Measurements from ENCODE around the gene TMEM253. TPM values are rescaled to one million over a fixed set of nuclear protein-coding genes. Genes with fewer than 3 reads are reported as not detected.

Gene TMEM253
- total RNA-seq, 2 donors from 2014 or later = 0.25 TPM; not detected in 1

GRCh38 chr14:21068521-21069387 is 32.1 kb upstream of the TMEM253 start:
- Mint-ChIP-seq H3K9me3 (no peaks in the 10 kb centered on the region), H3K27ac (no peak overlapping the region), H3K36me3 (no peaks in the 10 kb centered on the region)
- DNase-seq (ENCODE audit: low spot score in 2 of 2) (peak in 1 of 2 donors; percentile 47), ATAC-seq (peak; percentile 33 to 69)

GRCh38 chr14:21069388-21070082 is 31.3 kb upstream of the TMEM253 start:
- DNase-seq (ENCODE audit: low spot score in 2 of 2) (no peak), ATAC-seq (no peak)
- Mint-ChIP-seq H3K9me3 (no peaks in the 10 kb centered on the region), H3K27ac (no peak overlapping the region), H3K36me3 (no peaks in the 10 kb centered on the region)

GRCh38 chr14:21070083-21070609 is 30.7 kb upstream of the TMEM253 start, which contains the start of gene ARHGEF40:
Gene ARHGEF40 (plus strand): TSS chr14:21070304. CDS start chr14:21070397, 93 bp downstream.
- H3K27ac Mint-ChIP-seq = peak within 1 kb of the TSS in 1 of 2 donors; percentile 31
- H3K36me3 Mint-ChIP-seq = no peaks in the 10 kb centered on the region
- DNase-seq (ENCODE audit: low spot score in 2 of 2) (no peak), ATAC-seq (peak in 1 of 2 donors; percentile 12)
- no peaks in the 10 kb centered on the region for H3K9me3 Mint-ChIP-seq

GRCh38 chr14:21070610-21071224 is 30.1 kb upstream of the TMEM253 start:
- H3K9me3 Mint-ChIP-seq = no peaks in the 10 kb centered on the region
- ATAC-seq = peak; percentile 6 to 31
- no peaks in the 10 kb centered on the region for H3K36me3 Mint-ChIP-seq
- peak overlapping the region in 1 of 2 donors; percentile 31 for H3K27ac Mint-ChIP-seq
- no peak for DNase-seq (ENCODE audit: low spot score in 2 of 2)

GRCh38 chr14:21071225-21072030 is 29.4 kb upstream of the TMEM253 start:
- H3K36me3 Mint-ChIP-seq = no peaks in the 10 kb centered on the region
- ATAC-seq (peak; percentile 59 to 88), DNase-seq (ENCODE audit: low spot score in 2 of 2) (peak in 1 of 2 donors; percentile 68)
- no peaks in the 10 kb centered on the region for H3K9me3 Mint-ChIP-seq
- no peak overlapping the region for H3K27ac Mint-ChIP-seq

- ATAC-seq = no peak
- Mint-ChIP-seq H3K27ac (no peak overlapping the region), H3K9me3 (no peaks in the 10 kb centered on the region), H3K36me3 (no peaks in the 10 kb centered on the region)
- no peak for DNase-seq (ENCODE audit: low spot score in 2 of 2)
Observed at GRCh38 chr14:21072031-21072473, 28.8 kb upstream of the TMEM253 start.

GRCh38 chr14:21072781-21073339 is 28.0 kb upstream of the TMEM253 start:
- DNase-seq (ENCODE audit: low spot score in 2 of 2) (no peak), ATAC-seq (no peak)
- H3K9me3 Mint-ChIP-seq = no peaks in the 10 kb centered on the region
- no peaks in the 10 kb centered on the region for H3K36me3 Mint-ChIP-seq
- H3K27ac Mint-ChIP-seq = no peak overlapping the region

- Mint-ChIP-seq H3K36me3 (no peaks in the 10 kb centered on the region), H3K9me3 (no peaks in the 10 kb centered on the region), H3K27ac (no peak overlapping the region)
- ATAC-seq (no peak), DNase-seq (ENCODE audit: low spot score in 2 of 2) (no peak)
Observed at GRCh38 chr14:21073921-21074320, 26.9 kb upstream of the TMEM253 start.

- ATAC-seq (no peak), DNase-seq (ENCODE audit: low spot score in 2 of 2) (no peak)
- no peaks in the 10 kb centered on the region for H3K9me3 Mint-ChIP-seq
- H3K36me3 Mint-ChIP-seq = no peaks in the 10 kb centered on the region
- no peak overlapping the region for H3K27ac Mint-ChIP-seq
Observed at GRCh38 chr14:21074398-21075272, 26.2 kb upstream of the TMEM253 start.

GRCh38 chr14:21075719-21076437 is 25.0 kb upstream of the TMEM253 start:
- no peaks in the 10 kb centered on the region for H3K36me3 Mint-ChIP-seq
- no peak overlapping the region for H3K27ac Mint-ChIP-seq
- H3K9me3 Mint-ChIP-seq = no peaks in the 10 kb centered on the region
- no peak for DNase-seq (ENCODE audit: low spot score in 2 of 2)
- no peak for ATAC-seq

GRCh38 chr14:21077672-21078071 is 23.2 kb upstream of the TMEM253 start:
- Mint-ChIP-seq H3K36me3 (no peaks in the 10 kb centered on the region), H3K9me3 (no peaks in the 10 kb centered on the region), H3K27ac (no peak overlapping the region)
- no peak for ATAC-seq
- DNase-seq (ENCODE audit: low spot score in 2 of 2) = no peak

GRCh38 chr14:21078287-21078686 is 22.6 kb upstream of the TMEM253 start:
- no peak for DNase-seq (ENCODE audit: low spot score in 2 of 2)
- no peaks in the 10 kb centered on the region for H3K36me3 Mint-ChIP-seq
- no peak for ATAC-seq
- H3K9me3 Mint-ChIP-seq = no peaks in the 10 kb centered on the region
- no peak overlapping the region for H3K27ac Mint-ChIP-seq

- Mint-ChIP-seq H3K36me3 (no peaks in the 10 kb centered on the region), H3K9me3 (no peaks in the 10 kb centered on the region), H3K27ac (no peak overlapping the region)
- no peak for DNase-seq (ENCODE audit: low spot score in 2 of 2)
- ATAC-seq = no peak
Observed at GRCh38 chr14:21078726-21079125, 22.1 kb upstream of the TMEM253 start.

GRCh38 chr14:21081521-21082142 is 19.2 kb upstream of the TMEM253 start:
- H3K27ac Mint-ChIP-seq = no peak overlapping the region
- no peaks in the 10 kb centered on the region for H3K36me3 Mint-ChIP-seq
- no peak for ATAC-seq
- no peaks in the 10 kb centered on the region for H3K9me3 Mint-ChIP-seq
- DNase-seq (ENCODE audit: low spot score in 2 of 2) = no peak

Measured in activated naive CD4-positive, alpha-beta T cell treated with anti-CD3 and anti-CD28 coated beads, Interleukin-2, amount 50 U/mL, for 72 hours (primary cell).